GM13977 (cell line): ENCODE data around the gene ALK.

Experiments
- DNase-seq: peaks from one replicate; pipeline ENCODE4 v3.0.0; 2012; ENCODE audit warnings: low spot score
- CTCF ChIP-seq: IDR thresholded peaks from 2 replicates; pipeline ENCODE4 v1.5.1; 2012; ENCODE audit warnings: mild to moderate bottlenecking, control low read depth; ENCODE audit not compliant: insufficient read depth; ENCODE audit errors: extremely low read depth, missing control alignments
- in situ Hi-C: fragments of 300-500 bp; cut with MboI; formaldehyde crosslinking; loops from one replicate; pipeline ENCODE4 v1.12.0; 2022; ENCODE audit warnings: low sequenced_read_pairs, low pct_unique_long_range_greater_than_20kb, mixed read lengths, inconsistent platforms; ENCODE audit not compliant: unreplicated experiment

Gene ALK

DNA sequence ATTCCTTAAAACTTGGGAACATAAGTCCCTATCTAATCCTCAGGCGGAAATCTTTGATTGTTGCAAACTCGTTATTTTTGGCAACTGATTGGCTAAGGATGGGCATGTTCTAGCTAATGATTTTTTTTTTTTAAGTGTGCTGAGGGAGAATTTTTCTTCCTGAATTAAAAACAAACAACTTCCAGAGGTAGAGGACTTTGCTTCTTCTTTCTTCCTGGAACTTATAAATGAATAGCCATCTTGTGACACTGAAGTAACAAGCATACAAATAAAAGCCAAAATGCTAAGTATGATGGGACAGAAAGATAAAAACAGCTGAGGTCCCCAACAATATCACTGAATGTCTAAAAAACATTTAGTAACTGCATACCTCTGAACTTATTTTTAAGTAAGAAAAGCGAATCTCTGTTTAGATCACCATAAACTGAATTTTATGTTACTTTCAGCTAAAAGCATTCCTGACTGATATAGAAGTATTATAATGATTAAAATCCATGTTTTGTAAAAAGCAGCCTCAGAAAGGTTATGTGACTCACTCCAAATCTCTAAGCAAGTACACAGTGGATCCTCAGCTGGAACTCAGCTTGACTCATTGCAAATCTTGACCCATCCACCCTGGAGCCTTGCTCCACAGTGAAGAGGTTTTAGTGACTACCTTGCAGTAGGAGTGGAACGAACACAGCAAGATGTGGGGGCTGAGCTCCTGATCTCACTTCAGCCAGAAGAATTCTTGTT, 461.8 kb downstream of the ALK start:
- TF ChIP-seq CTCF: no peak
- DNase-seq: no peak
- in situ Hi-C loops: no loop called here

- in situ Hi-C loops: no loop called here
- no peak for DNase-seq
- TF ChIP-seq CTCF: no peak
Measured at GRCh38 chr2:29456429-29456828, 465.0 kb downstream of the ALK start.

DNA sequence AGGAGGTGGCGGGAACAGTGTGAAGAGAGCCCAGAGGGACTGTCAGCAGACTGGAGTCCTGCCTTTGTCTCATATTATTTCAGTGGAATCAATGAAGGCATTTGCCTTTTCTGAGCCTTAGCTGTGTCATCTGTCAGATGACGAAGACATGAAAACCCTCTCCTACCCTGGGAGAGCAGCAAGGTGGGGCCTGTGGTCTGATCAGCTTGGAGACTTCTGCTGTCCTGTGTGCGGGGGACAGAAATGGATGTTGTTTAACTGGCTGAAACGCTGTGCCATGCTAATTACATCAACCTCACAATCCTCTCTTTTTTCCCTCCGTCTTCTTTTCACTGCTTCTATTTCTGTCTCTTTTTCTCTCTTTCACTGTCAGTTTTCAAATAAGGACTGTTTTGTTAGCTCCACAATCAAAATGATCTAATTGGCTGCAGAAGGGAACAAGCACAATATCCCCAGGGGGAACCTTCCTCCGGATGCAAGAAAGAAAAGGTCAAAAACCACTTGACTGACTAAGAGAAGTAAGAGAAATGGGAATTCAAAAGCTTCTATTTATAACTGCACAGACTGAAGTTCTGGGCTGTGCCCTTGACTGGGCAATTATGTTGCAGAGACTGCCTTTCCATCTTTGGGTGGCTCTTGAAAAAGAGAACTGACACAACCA, 466.1 kb downstream of the ALK start:
- no peak for TF ChIP-seq CTCF
- DNase-seq: no peak
- in situ Hi-C loops: no loop called here

DNA sequence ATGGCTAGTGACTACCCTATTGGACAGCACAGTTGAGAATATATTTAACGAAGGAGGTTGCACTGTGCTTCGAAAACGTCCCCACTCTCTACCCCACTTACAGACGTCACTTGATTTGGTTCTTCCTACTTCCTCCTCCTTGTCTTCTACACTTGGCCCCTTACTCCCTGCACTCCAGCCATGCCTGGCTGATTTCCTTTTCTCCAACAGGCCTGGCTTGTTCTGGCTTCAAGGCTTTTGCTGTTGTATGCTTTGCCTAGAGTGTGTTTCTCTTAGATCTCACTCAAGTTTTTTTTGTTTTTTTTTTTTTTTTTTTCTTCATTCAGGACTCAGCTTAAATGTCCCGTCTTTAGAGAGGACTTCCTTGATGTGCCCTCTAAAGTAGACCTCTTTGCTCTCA, 469.4 kb downstream of the ALK start:
- no peak for DNase-seq
- TF ChIP-seq CTCF: no peak
- in situ Hi-C loops: no loop called here

DNA sequence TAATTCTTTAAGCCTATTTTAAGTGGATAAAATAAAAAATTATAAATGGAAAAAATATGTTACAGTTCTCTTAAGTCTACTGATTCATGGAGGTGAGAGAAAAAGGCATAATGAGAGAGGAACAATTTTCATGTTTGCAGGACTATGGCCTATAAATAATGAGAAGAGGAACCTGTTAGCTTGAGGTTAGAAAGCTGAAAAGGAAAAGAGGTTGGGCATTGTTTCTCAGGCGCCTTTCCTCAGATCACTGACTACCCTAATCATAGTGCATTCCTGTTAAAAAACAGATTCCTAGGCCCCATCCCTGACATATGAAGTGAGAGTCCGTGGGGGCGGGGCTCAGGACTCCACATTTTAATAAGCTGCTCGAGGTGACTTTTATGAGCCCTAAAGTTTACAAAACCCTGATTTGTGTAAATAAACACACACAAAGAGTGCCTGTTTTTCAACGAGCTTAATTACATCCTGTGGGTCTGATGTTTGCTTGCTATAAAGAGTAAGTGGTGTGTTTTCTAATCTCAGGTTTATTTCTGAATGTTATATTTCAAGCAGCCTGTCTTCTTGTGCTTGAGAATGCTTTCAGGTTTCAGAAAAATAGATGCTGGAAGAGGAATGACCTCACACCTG, 470.7 kb downstream of the ALK start:
- TF ChIP-seq CTCF: no peak
- in situ Hi-C loops: no loop called here
- DNase-seq: no peak

GRCh38 chr2:29449499-29449898, 471.9 kb downstream of the ALK start:
- in situ Hi-C loops: no loop called here
- TF ChIP-seq CTCF: no peak
- no peak for DNase-seq
